HG02943 (cell line): ENCODE results near the gene MMP8.

ENCODE experiments used
- ATAC-seq: cut with Tn5 transposase; IDR thresholded peaks from one replicate; pipeline ENCODE4 v1.9.1; 2021; ENCODE audit warnings: mild to moderate bottlenecking, low read depth, moderate library complexity; ENCODE audit not compliant: unreplicated experiment

The MMP8 gene

DNA sequence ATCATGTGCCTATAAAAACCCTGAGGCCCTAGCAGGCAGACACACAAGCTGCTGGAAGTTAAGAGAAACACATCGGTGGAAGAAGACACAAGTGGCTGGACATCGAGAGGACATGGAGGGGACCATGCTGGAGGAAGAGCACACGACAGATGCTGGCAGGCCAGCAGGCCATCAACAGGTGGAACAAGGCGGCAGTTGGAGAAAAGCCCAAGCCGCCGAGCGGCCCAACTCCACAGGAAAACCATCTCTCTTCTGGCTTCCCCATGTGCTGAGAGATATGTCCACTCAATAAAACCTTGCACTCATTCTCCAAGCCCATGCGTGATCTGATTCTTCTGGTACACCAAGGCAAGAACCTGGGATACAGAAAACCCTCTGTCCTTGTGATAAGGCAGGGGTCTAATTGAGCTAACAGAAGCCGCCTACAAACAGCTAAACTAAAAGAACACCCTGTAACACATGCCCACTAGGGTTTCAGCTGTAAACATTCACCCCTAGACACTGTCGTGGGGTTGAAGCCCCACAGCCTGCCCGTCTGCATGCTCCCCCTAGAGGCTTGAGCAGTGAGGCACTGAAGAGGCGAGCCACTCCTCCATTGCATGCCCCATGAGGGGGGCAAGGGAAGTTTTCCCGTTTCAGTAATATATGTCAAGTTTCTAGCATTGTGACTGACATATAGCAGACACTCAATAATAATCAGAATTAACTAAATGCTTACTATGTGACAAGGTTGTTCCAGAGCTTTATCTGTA is 60.6 kb downstream of the MMP8 start:
- ATAC-seq, result no peak

DNA sequence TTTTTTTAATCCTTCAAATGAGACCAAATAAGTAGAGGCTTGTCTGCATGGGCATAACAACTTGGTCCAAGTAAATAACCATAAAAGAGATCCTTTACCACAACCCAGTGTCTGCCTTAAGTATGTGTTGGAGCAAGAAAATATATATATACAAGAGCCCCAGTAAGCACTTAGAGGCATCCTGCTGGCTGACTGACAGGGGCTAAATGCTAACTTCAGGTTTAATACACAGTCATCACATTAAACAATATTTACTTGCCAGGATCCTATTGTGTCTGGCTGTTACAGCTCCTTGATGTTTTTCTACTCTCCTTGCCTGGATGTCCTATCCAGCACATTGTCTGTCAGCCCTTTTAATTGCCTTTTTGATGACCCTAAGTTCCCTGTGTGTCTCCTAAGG is 62.1 kb downstream of the MMP8 start:
- no peak for ATAC-seq
